Tibial nerve (tissue), 4 donors: Measurements from ENCODE around the gene KEAP1. TPM values are rescaled to one million over a fixed set of nuclear protein-coding genes. Genes with fewer than 3 reads are reported as not detected.

Source experiments
- DNase-seq, 2 donors: peaks; one replicate each; pipeline ENCODE4 v3.0.0-alpha.2; 2019; ENCODE audit warnings: low spot score in 2 of 2
- H3K27ac ChIP-seq, 4 donors: fragments of 200-600 bp; sonication (generic) in 3 of 4; one replicate each; pipeline ENCODE4 v1.5.1; 2017 to 2019; ENCODE audit warnings: mild to moderate bottlenecking in 1 of 4
- H3K27me3 ChIP-seq, 2 donors: fragments of 200-600 bp; sonication (generic) in 1 of 2; one replicate each; pipeline versions ENCODE4 v1.5.1 to v1.6.0; 2017 to 2019
- H3K36me3 ChIP-seq, 3 donors: fragments of 200-600 bp; sonication (generic); one replicate each; pipeline ENCODE4 v1.5.1; 2018 to 2019
- H3K4me1 ChIP-seq, 4 donors: fragments of 200-600 bp; sonication (generic) in 3 of 4; one replicate each; pipeline ENCODE4 v1.5.1; 2017 to 2019
- H3K4me3 ChIP-seq, 4 donors: fragments of 200-600 bp; sonication (generic) in 3 of 4; one replicate each; pipeline ENCODE4 v1.5.1; 2017 to 2019; ENCODE audit warnings: mild to moderate bottlenecking in 1 of 4, moderate library complexity in 1 of 4
- H3K9me3 ChIP-seq, 4 donors: fragments of 200-600 bp; sonication (generic) in 3 of 4; one replicate each; pipeline ENCODE4 v1.5.1; 2017 to 2019
- EP300 ChIP-seq, 2 donors: sonication (generic); formaldehyde crosslinking; IDR thresholded peaks; one replicate each; pipeline ENCODE4 v1.6.1; 2017; ENCODE audit warnings: antibody characterized with exemption in 2 of 2, mild to moderate bottlenecking in 1 of 2
- POLR2A ChIP-seq, 2 donors: fragments of 450-650 bp; IDR thresholded peaks; one replicate each; pipeline ENCODE4 v1.6.1; 2017; ENCODE audit warnings: antibody characterized with exemption in 2 of 2, mild to moderate bottlenecking in 2 of 2, moderate library complexity in 2 of 2
- WGBS, 2 donors: methylation state at CpG; one replicate each; pipeline ENCODE4 v1.1.5; 2018; 5-methylcytosine and 5-hydroxymethylcytosine counted together
- total RNA-seq, 4 donors: library from RNA; depleted of rRNA; stranded (reverse); fragments of >200 nt; gene quantifications; one replicate each; pipeline ENCODE4 v1.1.0, GENCODE V29; 2016
- TF ChIP-seq, protein P1 (sequence below), 5 experiments: fragments of 200-600 bp in 3 of 5; fragments of 450-650 bp in 2 of 5; sonication (generic) in 3 of 5; IDR thresholded peaks; one replicate each; pipeline ENCODE4 v1.5.1; 2016 to 2019; ENCODE audit warnings: antibody characterized with exemption in 5 of 5, mild to moderate bottlenecking in 3 of 5, moderate library complexity in 2 of 5

Gene KEAP1
- total RNA-seq, 4 donors from 2014 or later: 45.4 to 52.4 (median 50.7) TPM

DNA sequence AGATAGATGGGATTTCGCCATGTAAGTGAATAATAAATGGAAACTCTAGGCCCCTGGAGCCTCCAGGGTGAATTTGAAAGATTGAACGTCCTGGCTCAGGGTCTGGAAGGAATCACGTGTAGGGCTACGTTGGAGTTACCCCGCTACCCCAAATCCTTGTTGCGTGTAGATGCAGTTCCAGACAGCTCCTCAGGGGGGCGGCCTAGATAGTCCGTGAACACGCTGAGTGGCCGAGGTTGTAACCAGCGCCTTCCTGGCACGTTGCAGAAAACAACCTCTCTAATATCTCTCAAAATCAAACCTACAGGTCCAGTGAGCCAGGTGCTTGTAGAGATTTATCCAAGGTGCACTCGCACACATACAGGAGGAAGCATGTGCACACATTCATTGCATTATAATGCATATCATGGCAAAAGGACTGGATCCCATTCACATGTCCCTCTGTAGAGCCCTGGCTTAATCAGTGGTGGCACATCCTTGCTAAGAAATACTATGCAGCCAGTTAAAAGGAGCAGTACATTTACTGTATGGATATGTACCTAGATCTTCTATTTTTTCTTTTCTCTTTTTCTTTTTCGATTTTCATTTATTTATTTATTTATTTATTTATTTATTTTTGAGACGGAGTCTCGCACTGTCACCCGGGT, 2.5 kb upstream of the KEAP1 start:
- WGBS, 2 donors: 31 to 33% methylated on average over 17 of the region's 17 CpGs
- peaks cover 0 to 24% of the 10 kb centered on the region in 2 donors for H3K27me3 ChIP-seq
- peaks cover 0 to 28% (median 9%) of the 10 kb centered on the region in 4 donors for H3K4me1 ChIP-seq
- H3K27ac ChIP-seq: no peak overlapping the region
- TF ChIP-seq, protein P1, sequence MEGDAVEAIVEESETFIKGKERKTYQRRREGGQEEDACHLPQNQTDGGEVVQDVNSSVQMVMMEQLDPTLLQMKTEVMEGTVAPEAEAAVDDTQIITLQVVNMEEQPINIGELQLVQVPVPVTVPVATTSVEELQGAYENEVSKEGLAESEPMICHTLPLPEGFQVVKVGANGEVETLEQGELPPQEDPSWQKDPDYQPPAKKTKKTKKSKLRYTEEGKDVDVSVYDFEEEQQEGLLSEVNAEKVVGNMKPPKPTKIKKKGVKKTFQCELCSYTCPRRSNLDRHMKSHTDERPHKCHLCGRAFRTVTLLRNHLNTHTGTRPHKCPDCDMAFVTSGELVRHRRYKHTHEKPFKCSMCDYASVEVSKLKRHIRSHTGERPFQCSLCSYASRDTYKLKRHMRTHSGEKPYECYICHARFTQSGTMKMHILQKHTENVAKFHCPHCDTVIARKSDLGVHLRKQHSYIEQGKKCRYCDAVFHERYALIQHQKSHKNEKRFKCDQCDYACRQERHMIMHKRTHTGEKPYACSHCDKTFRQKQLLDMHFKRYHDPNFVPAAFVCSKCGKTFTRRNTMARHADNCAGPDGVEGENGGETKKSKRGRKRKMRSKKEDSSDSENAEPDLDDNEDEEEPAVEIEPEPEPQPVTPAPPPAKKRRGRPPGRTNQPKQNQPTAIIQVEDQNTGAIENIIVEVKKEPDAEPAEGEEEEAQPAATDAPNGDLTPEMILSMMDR (IDR thresholded peaks at IDR 0.05): peak; percentile 66 to 80 (median 72)
- no peak for TF ChIP-seq POLR2A (IDR thresholded peaks at IDR 0.05)
- TF ChIP-seq EP300 (IDR thresholded peaks at IDR 0.05): no peak
- no peak overlapping the region for H3K4me3 ChIP-seq
- DNase-seq: peak; percentile 64 to 81
- no peaks in the 10 kb centered on the region for H3K9me3 ChIP-seq
- no peaks in the 10 kb centered on the region for H3K36me3 ChIP-seq

DNA sequence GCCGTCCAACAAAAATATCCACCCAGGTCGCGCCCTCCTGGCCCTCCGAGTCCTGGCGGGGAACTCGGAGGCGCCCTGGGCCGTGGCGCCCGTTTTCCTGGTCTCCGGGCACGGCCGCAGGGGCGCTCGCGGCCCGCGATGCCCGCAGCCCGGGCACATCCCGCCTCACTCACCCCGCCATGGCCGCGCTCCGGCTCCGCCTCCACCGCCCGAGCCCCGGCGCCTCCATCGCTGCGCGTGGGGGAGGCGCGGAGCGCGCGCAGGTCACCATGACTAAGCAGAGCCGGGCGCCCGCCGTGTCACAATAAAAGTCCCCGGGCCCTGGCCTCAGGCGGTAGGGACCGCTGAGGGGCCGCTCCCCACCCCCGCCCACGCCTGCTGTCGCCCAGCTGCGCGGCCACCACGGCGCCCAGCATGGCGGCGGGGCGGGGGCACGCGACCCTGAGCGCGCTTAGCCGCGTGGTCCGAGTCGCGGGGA, 593 bp downstream of the KEAP1 start:
- H3K4me1 ChIP-seq: peaks cover 0 to 53% (median 6%) of the 10 kb centered on the region in 4 donors
- WGBS, 2 donors: 0% methylated on average over 1 to 64 of the region's 65 CpGs

DNA sequence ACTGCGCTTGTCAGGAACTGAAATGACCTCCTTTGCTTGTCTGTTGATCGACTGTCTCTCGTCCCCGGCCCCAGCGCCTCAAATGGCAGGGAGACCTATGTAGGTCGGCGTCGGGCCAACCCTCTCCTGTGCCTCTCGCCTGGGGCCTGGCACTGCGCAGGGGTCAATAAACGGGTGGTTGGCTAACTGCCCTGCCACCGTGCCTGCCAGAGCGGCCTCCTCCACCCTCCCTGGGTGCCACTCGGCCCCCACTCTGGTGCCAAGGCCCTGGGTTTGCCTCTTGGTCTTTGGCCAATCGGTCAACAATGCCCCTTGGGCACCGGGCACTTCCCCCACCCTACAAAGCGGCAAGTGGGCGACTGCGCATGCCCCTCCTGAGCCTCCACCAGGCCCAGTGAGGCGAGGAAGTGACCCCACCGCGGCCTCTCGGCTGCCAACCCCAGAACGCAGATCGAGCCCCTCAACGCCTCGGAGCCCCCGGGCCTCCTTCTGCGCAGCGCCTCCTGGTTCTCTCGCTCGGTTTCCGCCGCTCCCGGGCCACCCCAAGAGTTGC, 1.1 kb downstream of the KEAP1 start:
- Histone ChIP-seq H3K27ac (peak overlapping the region; percentile 95 to 100 (median 98)), H3K36me3 (peaks cover 0 to 32% (median 0%) of the 10 kb centered on the region in 3 donors), H3K4me1 (peaks cover 0 to 58% (median 6%) of the 10 kb centered on the region in 4 donors), H3K4me3 (peak overlapping the region; percentile 82 to 100 (median 100)), H3K9me3 (no peaks in the 10 kb centered on the region), H3K27me3 (no peaks in the 10 kb centered on the region)
- 1 to 2% methylated on average over 30 to 35 of the region's 35 CpGs for WGBS, 2 donors
- TF ChIP-seq POLR2A (IDR thresholded peaks at IDR 0.05): no peak
- peak in 1 of 2 donors; percentile 40 for TF ChIP-seq EP300 (IDR thresholded peaks at IDR 0.05)
- DNase-seq: peak; percentile 53 to 55

More for the DNA sequence above, 593 bp downstream of the KEAP1 start:
- H3K27me3 ChIP-seq: no peaks in the 10 kb centered on the region
- peaks cover 0 to 27% (median 0%) of the 10 kb centered on the region in 3 donors for H3K36me3 ChIP-seq
- TF ChIP-seq, protein P1 (IDR thresholded peaks at IDR 0.05): peak in 1 of 5 experiments; percentile 55
- TF ChIP-seq EP300 (IDR thresholded peaks at IDR 0.05): peak in 1 of 2 donors; percentile 80
- TF ChIP-seq POLR2A (IDR thresholded peaks at IDR 0.05): peak; percentile 22 to 65
- H3K4me3 ChIP-seq: peak overlapping the region; percentile 82 to 100 (median 100)
- DNase-seq: peak; percentile 88 to 90
- no peaks in the 10 kb centered on the region for H3K9me3 ChIP-seq
- peak overlapping the region; percentile 95 to 100 (median 98) for H3K27ac ChIP-seq

DNA sequence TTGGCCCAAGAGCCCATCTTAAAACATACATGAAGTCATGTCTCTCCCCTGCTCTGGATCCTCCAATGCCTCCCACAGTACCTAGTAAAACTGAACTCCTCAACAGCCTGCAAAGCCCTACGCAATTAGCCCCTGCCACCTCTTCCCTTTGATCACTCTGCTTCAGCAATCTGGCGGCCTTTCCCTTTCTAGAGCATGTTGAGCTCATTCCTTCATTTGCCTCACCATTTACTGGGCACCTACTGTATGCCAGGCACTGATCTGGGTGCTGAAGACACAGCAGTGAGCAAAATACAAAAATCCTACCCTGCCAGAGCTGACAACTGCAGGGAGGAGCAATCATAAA, 2.9 kb downstream of the KEAP1 start:
- WGBS, 2 donors: 95 to 97% methylated on average over 2 of the region's 2 CpGs
- TF ChIP-seq EP300 (IDR thresholded peaks at IDR 0.05): no peak
- no peak for TF ChIP-seq POLR2A (IDR thresholded peaks at IDR 0.05)
- TF ChIP-seq, protein P1 (IDR thresholded peaks at IDR 0.05): no peak
- peak overlapping the region in 1 of 4 donors; percentile 31 for H3K27ac ChIP-seq
- H3K36me3 ChIP-seq: peaks cover 0 to 51% (median 0%) of the 10 kb centered on the region in 3 donors
- H3K27me3 ChIP-seq: no peaks in the 10 kb centered on the region
- no peak overlapping the region for H3K4me3 ChIP-seq
- H3K9me3 ChIP-seq: no peaks in the 10 kb centered on the region
- no peak for DNase-seq
- H3K4me1 ChIP-seq: peaks cover 0 to 55% (median 6%) of the 10 kb centered on the region in 4 donors

DNA sequence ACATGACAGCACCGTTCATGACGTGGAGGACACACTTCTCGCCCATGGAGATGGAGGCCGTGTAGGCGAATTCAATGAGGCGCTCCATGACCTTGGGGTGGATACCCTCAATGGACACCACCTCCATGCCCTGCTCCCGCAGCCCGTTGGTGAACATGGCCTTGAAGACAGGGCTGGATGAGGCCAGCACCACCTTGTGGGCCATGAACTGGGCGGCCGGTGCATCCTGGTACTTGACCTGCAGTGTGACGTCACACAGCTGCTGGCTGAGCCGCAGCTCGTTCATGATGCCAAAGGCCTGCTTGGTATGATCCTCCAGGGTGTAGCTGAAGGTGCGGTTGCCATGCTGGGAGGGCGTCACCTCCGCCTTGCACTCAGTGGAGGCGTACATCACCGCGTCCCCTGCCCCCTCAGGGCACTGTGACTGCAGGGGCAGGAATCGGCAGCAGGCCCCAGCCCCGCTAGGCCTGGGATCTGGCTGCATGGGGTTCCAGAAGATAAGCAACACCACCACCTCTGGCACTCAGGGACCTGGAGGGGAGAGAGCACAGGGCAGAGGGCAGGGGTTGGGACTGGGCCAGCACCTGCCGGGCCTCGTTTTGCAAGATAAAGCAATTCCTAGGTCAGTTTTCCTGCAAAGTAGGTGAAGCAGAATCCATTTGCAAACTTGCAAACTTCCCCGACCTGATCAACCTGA, 3.5 kb downstream of the KEAP1 start:
- peaks cover 0 to 56% (median 0%) of the 10 kb centered on the region in 3 donors for H3K36me3 ChIP-seq

More for the DNA sequence above, 3.5 kb downstream of the KEAP1 start:
- no peaks in the 10 kb centered on the region for H3K27me3 ChIP-seq
- H3K9me3 ChIP-seq: no peaks in the 10 kb centered on the region
- no peak for DNase-seq
- peaks cover 0 to 55% (median 6%) of the 10 kb centered on the region in 4 donors for H3K4me1 ChIP-seq
- 82 to 88% methylated on average over 13 to 24 of the region's 24 CpGs for WGBS, 2 donors
- peak overlapping the region in 1 of 4 donors; percentile 31 for H3K27ac ChIP-seq
- H3K4me3 ChIP-seq: no peak overlapping the region
- TF ChIP-seq EP300 (IDR thresholded peaks at IDR 0.05) (no peak), POLR2A (IDR thresholded peaks at IDR 0.05) (no peak)
- TF ChIP-seq, protein P1 (IDR thresholded peaks at IDR 0.05): no peak
